NCI-H82 (cell line): ENCODE results near the gene SGMS1.
A peak's percentile ranks its signal among the peaks of the same experiment; 100 is the strongest.

Source experiments
- DNase-seq: peaks from one replicate; lab custom pipeline; 2025; lab: John Stamatoyannopoulos, UW

SGMS1 gene

GRCh38 chr10:50334273-50334672 is 289.5 kb downstream of the SGMS1 start:
- DNase-seq, result no peak

GRCh38 chr10:50333872-50334271 is 289.9 kb downstream of the SGMS1 start:
- no peak for DNase-seq

- no peak for DNase-seq
These were observed 291.5 kb downstream of the SGMS1 start for GRCh38 chr10:50332108-50332842.

DNA sequence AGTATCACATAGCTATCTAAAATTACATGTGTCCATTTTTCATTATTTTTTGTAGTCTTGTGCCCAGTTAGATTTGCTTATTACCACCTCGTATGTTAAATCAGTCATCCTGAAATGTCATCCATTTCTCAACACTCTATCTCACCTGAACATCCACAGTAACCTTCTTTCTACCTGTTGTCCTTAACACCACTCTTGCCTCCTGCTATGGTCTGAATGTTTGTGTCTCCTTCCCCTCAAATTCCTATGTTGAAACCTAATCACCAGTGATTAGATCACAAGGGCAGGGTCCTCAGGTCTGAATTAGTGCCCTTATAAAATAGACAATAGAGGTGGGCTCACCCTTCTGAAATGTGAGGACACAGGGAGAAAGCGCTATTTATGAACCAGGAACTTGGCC is 292.3 kb downstream of the SGMS1 start:
- DNase-seq, result no peak

GRCh38 chr10:50326757-50327701 is 296.7 kb downstream of the SGMS1 start:
- no peak for DNase-seq

DNA sequence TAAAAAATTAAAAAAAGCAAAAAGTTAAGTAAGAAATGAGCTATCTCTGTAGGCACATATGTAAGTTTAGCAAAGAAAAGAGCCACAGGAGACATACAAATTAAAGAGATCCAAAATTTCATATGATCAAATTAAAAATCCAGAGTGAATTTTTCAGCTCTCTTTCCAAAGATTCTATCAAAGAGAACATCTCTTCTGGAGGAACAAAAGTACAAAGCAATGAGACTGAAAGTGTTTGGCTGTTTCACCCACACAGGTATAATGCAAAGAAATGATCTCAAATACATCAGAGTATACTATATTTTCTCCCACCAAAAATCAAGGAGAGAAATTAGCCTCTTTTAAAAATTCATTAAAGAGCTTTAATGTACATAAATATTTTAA is 297.6 kb downstream of the SGMS1 start:
- no peak for DNase-seq

DNA sequence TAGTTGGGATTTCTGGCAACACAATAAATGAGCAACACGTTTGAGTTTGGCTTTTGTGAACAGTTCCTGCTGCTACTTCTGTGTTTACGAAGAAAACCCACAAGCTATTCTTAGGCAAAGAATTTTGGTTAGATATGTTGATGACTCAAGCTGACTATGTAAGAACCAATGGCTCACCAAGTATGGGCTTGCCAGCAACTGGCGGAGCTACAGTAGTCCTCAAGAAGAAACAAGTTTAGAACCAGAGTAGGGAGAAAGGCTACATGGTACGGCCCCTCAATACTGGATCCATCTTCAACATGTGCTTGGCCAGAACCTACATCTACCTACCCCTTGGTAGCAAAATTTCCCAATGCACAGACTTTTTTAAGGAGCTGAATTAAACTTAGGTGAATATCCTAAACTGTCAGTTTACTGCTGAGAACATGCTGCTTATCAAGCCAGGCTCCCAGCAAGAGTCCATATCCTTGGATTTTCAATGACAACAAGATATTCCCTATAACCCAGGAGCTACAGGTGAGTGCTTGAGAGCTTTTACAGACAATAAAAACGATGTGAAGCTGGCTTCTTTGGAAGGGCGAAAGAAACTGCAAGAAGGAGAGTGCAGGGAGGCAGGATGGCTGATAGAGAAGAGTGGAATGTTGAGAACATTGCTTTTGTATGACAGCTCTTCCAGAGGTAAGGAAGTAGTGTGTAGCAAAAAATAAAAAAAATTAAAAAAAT is 298.1 kb downstream of the SGMS1 start:
- DNase-seq, result no peak

GRCh38 chr10:50324680-50325393 is 298.9 kb downstream of the SGMS1 start:
- no peak for DNase-seq

- DNase-seq, result no peak
These were observed 299.7 kb downstream of the SGMS1 start for GRCh38 chr10:50324046-50324445.

DNA sequence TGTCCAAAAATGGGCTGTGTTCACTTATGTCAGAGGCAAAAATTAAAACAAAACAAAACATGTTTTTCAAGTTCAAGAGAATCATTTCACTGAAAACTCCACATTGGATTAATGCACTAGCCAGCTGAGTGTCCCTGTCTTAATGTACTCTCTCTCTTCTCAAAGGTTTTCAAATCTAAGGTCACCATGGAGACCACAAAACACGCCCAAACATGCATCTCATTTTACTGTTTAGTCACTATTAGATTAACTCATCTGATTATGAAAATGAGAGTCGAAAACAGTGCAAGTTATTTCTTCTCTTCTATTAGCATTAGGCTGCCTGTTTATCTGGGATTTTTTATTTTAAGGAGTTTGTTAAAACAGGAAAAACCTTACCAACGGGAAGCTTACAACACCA is 301.7 kb downstream of the SGMS1 start:
- no peak for DNase-seq

GRCh38 chr10:50318129-50318528 is 305.6 kb downstream of the SGMS1 start:
- no peak for DNase-seq

DNA sequence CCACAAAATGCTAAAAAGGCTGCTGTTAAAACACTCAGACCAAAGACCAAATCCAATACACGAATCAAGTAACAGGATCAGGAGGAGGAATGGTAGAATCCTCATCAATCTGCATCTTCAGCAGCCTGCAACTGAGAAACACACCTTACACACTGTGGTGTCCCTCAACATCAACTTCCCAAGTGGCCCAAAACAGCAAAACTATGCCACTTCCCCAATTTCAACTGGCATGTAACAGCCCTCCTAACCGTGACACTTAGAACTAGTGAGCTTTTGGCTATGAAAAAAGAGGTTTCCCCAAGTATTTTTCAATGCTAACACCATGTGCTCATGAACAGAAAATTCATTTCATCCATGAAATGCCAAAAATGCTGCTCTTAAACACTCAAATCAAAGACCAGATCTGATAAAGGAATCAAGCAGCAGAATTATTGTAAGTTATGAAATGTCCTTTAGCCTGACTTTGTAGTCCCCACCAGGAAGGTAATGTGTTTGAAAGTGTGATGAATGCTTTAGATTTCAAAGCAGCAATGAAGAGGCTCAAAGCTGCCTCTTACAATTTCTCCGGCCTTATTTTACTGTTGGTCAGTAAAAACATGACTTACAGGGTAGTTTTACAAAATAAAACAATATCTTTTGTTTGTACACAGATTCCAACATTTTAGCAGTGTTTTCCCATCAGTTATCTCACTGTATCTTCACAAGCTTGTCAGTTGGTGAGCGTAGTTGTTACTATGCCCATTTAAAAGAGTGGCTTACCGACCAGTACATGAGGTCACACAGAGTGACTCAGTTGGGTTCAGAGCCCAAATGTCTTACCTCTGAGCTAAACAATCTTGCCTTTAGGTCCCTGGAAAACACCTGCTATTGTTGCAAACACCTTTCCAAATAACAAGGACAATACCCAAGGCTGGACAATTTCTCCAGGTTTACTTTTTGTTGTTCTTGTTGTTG is 306.8 kb downstream of the SGMS1 start:
- no peak for DNase-seq

DNA sequence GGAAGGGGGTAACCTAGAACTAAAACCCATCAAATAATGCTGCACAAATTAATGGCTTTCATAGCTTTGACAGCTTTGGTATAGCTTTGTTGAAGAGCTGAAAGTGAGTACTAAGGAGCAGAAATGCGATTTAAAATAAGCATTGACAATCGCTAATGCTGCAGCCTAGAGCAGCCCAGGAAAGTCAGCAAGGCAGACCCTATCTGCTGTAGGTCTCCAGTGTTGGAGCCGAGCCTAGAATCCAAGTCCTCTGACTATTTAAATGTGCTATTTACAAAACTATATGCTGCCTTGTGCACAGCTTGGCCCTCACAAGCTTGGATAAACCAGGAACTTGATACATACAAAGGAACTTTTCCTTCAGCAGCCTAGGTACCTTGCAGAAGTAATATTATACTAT is 307.6 kb downstream of the SGMS1 start:
- no peak for DNase-seq

- no peak for DNase-seq
These were observed 308.3 kb downstream of the SGMS1 start for GRCh38 chr10:50315424-50315823.

GRCh38 chr10:50314169-50315071 is 309.3 kb downstream of the SGMS1 start:
- DNase-seq, result no peak

GRCh38 chr10:50312464-50313437 is 311.0 kb downstream of the SGMS1 start:
- no peak for DNase-seq

DNA sequence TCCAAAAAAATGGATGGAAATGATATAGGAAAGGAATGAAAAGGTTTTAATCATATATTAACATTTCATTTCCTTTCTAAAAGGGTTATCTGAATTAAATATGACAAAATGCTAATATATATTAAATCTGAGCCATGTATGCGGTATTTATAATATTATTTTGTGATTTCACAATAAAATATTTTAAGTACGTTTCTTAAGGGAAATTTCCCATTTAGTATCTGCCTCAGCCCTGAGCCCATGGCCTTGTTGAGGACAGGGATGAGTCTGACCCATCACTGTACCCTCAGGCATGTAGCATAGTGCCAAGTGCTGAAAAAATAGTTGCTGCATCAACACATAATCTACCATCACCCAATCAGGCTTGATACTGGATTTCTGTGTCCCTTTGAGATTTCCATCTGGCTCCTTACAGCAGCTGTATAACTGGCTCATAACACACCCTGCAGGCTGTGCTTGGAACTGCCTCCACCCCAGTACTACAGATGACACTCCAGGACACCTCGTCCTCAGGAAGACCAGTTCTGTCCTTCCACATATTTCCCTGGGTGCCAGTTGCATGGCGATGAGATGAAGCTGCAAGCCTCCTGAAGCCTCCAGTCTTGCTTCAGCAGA is 313.1 kb downstream of the SGMS1 start:
- peak; percentile 58 for DNase-seq

DNA sequence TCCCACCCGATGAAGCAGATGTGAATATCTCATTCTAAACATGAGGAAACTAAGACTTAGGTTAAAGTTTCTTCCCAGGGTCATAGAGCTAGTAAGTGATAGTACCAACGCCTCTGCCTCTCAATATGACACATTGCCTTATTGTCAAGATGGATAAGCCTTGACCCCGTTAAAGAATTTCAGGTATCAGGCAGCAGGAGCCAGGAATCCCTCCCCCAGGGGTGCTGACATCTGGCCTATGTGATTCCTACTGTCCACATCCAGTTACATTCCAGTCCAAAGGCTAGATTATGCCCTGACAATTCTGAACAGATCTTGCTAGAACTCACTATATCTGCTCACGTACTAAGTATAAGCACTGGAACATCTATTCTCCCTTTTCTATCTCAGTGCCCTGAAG is 314.4 kb downstream of the SGMS1 start:
- DNase-seq, result no peak
